ENCODE results near the gene FAM120AOS. TPM values are rescaled to one million over a fixed set of nuclear protein-coding genes. Genes with fewer than 3 reads are reported as not detected.

FAM120AOS gene
- total and polyA plus RNA-seq, 8 donors = 41.2 to 60.0 (median 55.6) TPM

- TF ChIP-seq CTCF (IDR thresholded peaks at IDR 0.05) = no peak
- intact Hi-C loops (cut with DNase I) = no loop called here
- no peak overlapping the region for H3K27ac ChIP-seq
Observed at GRCh38 chr9:93417538-93417937, 35.8 kb downstream of the FAM120AOS start.

GRCh38 chr9:93416530-93417235 is 36.7 kb downstream of the FAM120AOS start:
- Histone ChIP-seq H3K27ac (no peak overlapping the region), H3K27me3 (no peaks in the 10 kb centered on the region), H3K9me3 (peaks cover 0 to 30% of the 10 kb centered on the region in 2 donors), H3K4me3 (no peak overlapping the region), H3K4me1 (no peaks in the 10 kb centered on the region), H3K36me3 (no peaks in the 10 kb centered on the region)
- TF ChIP-seq CTCF (IDR thresholded peaks at IDR 0.05) = no peak
- intact Hi-C loops (cut with DNase I) = no loop called here
- DNase-seq (no peak), ATAC-seq (no peak)

More at GRCh38 chr9:93417538-93417937, 35.8 kb downstream of the FAM120AOS start:
- H3K4me1 ChIP-seq = no peaks in the 10 kb centered on the region
- no peaks in the 10 kb centered on the region for H3K27me3 ChIP-seq
- H3K9me3 ChIP-seq = peaks cover 0 to 30% of the 10 kb centered on the region in 2 donors
- H3K36me3 ChIP-seq = no peaks in the 10 kb centered on the region
- no peak for DNase-seq
- ATAC-seq = no peak
- no peak overlapping the region for H3K4me3 ChIP-seq

- Histone ChIP-seq H3K27ac (no peak overlapping the region), H3K36me3 (no peaks in the 10 kb centered on the region), H3K4me1 (no peaks in the 10 kb centered on the region), H3K9me3 (peaks cover 0 to 30% of the 10 kb centered on the region in 2 donors), H3K27me3 (no peaks in the 10 kb centered on the region), H3K4me3 (no peak overlapping the region)
- TF ChIP-seq CTCF (IDR thresholded peaks at IDR 0.05) = no peak
- ATAC-seq = no peak
- DNase-seq = no peak
- intact Hi-C loops (cut with DNase I) = no loop called here
Observed at GRCh38 chr9:93415176-93415690, 38.1 kb downstream of the FAM120AOS start.

- DNase-seq (no peak), ATAC-seq (no peak)
- H3K4me1 ChIP-seq = no peaks in the 10 kb centered on the region
- no peak overlapping the region for H3K27ac ChIP-seq
- no peaks in the 10 kb centered on the region for H3K27me3 ChIP-seq
- no peaks in the 10 kb centered on the region for H3K36me3 ChIP-seq
- TF ChIP-seq CTCF (IDR thresholded peaks at IDR 0.05) = no peak
- H3K9me3 ChIP-seq = peaks cover 0 to 15% of the 10 kb centered on the region in 2 donors
- intact Hi-C loops (cut with DNase I) = no loop called here
- H3K4me3 ChIP-seq = no peak overlapping the region
Observed at GRCh38 chr9:93413530-93413929, 39.9 kb downstream of the FAM120AOS start.

- DNase-seq = no peak
- Histone ChIP-seq H3K4me1 (no peaks in the 10 kb centered on the region), H3K36me3 (no peaks in the 10 kb centered on the region), H3K4me3 (no peak overlapping the region), H3K9me3 (no peaks in the 10 kb centered on the region), H3K27ac (no peak overlapping the region), H3K27me3 (no peaks in the 10 kb centered on the region)
- no peak for TF ChIP-seq CTCF (IDR thresholded peaks at IDR 0.05)
- no peak for ATAC-seq
- intact Hi-C loops (cut with DNase I) = no loop called here
Observed at GRCh38 chr9:93406371-93406770, 47.0 kb downstream of the FAM120AOS start.
